Liver (tissue), 9 donors: ENCODE measurements around the gene TMPRSS9. TPM values are rescaled to one million over a fixed set of nuclear protein-coding genes. Genes with fewer than 3 reads are reported as not detected.

Experiments used
- DNase-seq: peaks from one replicate; pipeline ENCODE4 v3.0.0-alpha.2; 2017; ENCODE audit warnings: low spot score
- H3K27ac ChIP-seq, 2 donors: one replicate each; pipeline ENCODE4 v1.7.0; 2013; ENCODE audit warnings: inconsistent platforms in 2 of 2, low read length in 2 of 2, control low read depth in 1 of 2, low read depth in 1 of 2, mild to moderate bottlenecking in 1 of 2
- H3K27me3 ChIP-seq, 4 donors: one replicate each; pipeline versions ENCODE4 v1.6.1 to v1.7.0; 2013; ENCODE audit warnings: low read length in 3 of 4, inconsistent platforms in 1 of 4, mild to moderate bottlenecking in 1 of 4, moderate library complexity in 1 of 4; ENCODE audit not compliant: control insufficient read depth in 4 of 4, insufficient read depth in 4 of 4
- H3K36me3 ChIP-seq, 4 donors: one replicate each; pipeline versions ENCODE4 v1.6.1 to v1.7.0; 2013; ENCODE audit warnings: low read length in 3 of 4, mild to moderate bottlenecking in 3 of 4, low read depth in 1 of 4, moderate library complexity in 1 of 4; ENCODE audit not compliant: control insufficient read depth in 4 of 4, insufficient read depth in 3 of 4
- H3K4me1 ChIP-seq, 4 donors: one replicate each; pipeline versions ENCODE4 v1.6.1 to v1.7.0; 2013; ENCODE audit warnings: low read length in 3 of 4, mild to moderate bottlenecking in 3 of 4, moderate library complexity in 1 of 4; ENCODE audit not compliant: control insufficient read depth in 4 of 4, insufficient read depth in 4 of 4
- H3K4me3 ChIP-seq, 3 donors: one replicate each; pipeline versions ENCODE4 v1.6.1 to v1.7.0; 2013; ENCODE audit warnings: low read length in 3 of 3, control low read depth in 1 of 3, low read depth in 1 of 3, mild to moderate bottlenecking in 1 of 3
- H3K9ac ChIP-seq, 2 donors: one replicate each; pipeline ENCODE4 v1.7.0; 2013; ENCODE audit warnings: low read length in 2 of 2, mild to moderate bottlenecking in 2 of 2, moderate library complexity in 2 of 2, control low read depth in 1 of 2, low read depth in 1 of 2
- H3K9me3 ChIP-seq, 4 donors: one replicate each; pipeline versions ENCODE4 v1.6.1 to v1.7.0; 2013; ENCODE audit warnings: low read length in 3 of 4; ENCODE audit not compliant: control insufficient read depth in 4 of 4
- EGR1 ChIP-seq, 2 donors: IDR thresholded peaks; 2 replicates each; pipeline ENCODE4 v1.6.1; 2016 to 2018; ENCODE audit warnings: antibody characterized with exemption in 2 of 2, low read depth in 2 of 2
- FOXA1 ChIP-seq: IDR thresholded peaks from 2 replicates; pipeline ENCODE4 v1.6.1; 2016; ENCODE audit warnings: antibody characterized with exemption
- FOXA2 ChIP-seq: IDR thresholded peaks from 2 replicates; pipeline ENCODE4 v1.6.1; 2016; ENCODE audit warnings: antibody characterized with exemption
- GABPA ChIP-seq, 2 donors: IDR thresholded peaks in 1 of 2; conservative IDR thresholded peaks in 1 of 2; 2 replicates each; pipeline ENCODE4 v1.6.1; 2016; ENCODE audit warnings: antibody characterized with exemption in 2 of 2, mild to moderate bottlenecking in 1 of 2, moderate library complexity in 1 of 2
- HNF4A ChIP-seq, 2 donors: conservative IDR thresholded peaks; 2 replicates each; pipeline ENCODE4 v1.6.1; 2016; ENCODE audit warnings: antibody characterized with exemption in 2 of 2, mild to moderate bottlenecking in 2 of 2
- HNF4G ChIP-seq: IDR thresholded peaks from 2 replicates; pipeline ENCODE4 v1.6.1; 2016; ENCODE audit warnings: antibody characterized with exemption
- NR2F2 ChIP-seq: IDR thresholded peaks from 2 replicates; pipeline ENCODE4 v1.6.1; 2016; ENCODE audit warnings: antibody characterized with exemption
- RAD21 ChIP-seq, 2 donors: IDR thresholded peaks; 2 replicates each; pipeline ENCODE4 v1.6.1; 2016; ENCODE audit warnings: antibody characterized with exemption in 2 of 2, mild to moderate bottlenecking in 2 of 2
- TAF1 ChIP-seq: conservative IDR thresholded peaks from 2 replicates; pipeline ENCODE4 v1.6.1; 2016; ENCODE audit warnings: antibody characterized with exemption, mild to moderate bottlenecking
- YY1 ChIP-seq: IDR thresholded peaks from 2 replicates; pipeline ENCODE4 v1.6.1; 2016; ENCODE audit warnings: antibody characterized with exemption, mild to moderate bottlenecking
- WGBS: extraction: QIAGEN DNeasy Blood & Tissue Kit; methylation state at CpG from one replicate; pipeline ENCODE4 v1.1.7; 2013; 5-methylcytosine and 5-hydroxymethylcytosine counted together
- polyA plus RNA-seq, 2 donors: library from polyadenylated mRNA; stranded (reverse) in 1 of 2; unstranded in 1 of 2; fragments of 200-250 nt in 1 of 2; fragments of >200 nt in 1 of 2; fragmentation: Nextera tagmentation in 1 of 2; extraction: Ambion mirVana in 1 of 2; gene quantifications; one replicate each; pipeline versions ENCODE4 v1.2.1 to v1.2.3, GENCODE V29; 2013 to 2015
- total RNA-seq, 2 donors: library from RNA; depleted of rRNA; stranded (reverse); fragments of >200 nt; gene quantifications; one replicate each; pipeline ENCODE4 v1.2.3, GENCODE V29; 2014
- TF ChIP-seq, protein P1 (sequence below): fragments of 150-350 bp; IDR thresholded peaks from 2 replicates; pipeline ENCODE4 v1.5.1; 2017; ENCODE audit warnings: improper control_type of control experiment, low read depth, low read length; ENCODE audit not compliant: missing input control
- TF ChIP-seq, protein P2 (sequence below): IDR thresholded peaks from 2 replicates; pipeline ENCODE4 v1.6.1; 2016; ENCODE audit warnings: antibody characterized with exemption
- TF ChIP-seq, protein P3 (sequence below): IDR thresholded peaks from 2 replicates; pipeline ENCODE4 v1.6.1; 2016; ENCODE audit warnings: antibody characterized with exemption, mild to moderate bottlenecking
- TF ChIP-seq, protein P4 (sequence below): IDR thresholded peaks from 2 replicates; pipeline ENCODE4 v1.6.1; 2016; ENCODE audit warnings: antibody characterized with exemption
- TF ChIP-seq, protein P5 (sequence below): IDR thresholded peaks from 2 replicates; pipeline ENCODE4 v1.6.1; 2016; ENCODE audit warnings: antibody characterized with exemption
- donor health status: healthy.
- donor health status: healthy.
- donor health status: healthy.
- donor health status: healthy.
- donor health status: healthy.

The TMPRSS9 gene
- total and polyA plus RNA-seq, 4 donors: 0.39 to 24.8 (median 1.5) TPM

DNA sequence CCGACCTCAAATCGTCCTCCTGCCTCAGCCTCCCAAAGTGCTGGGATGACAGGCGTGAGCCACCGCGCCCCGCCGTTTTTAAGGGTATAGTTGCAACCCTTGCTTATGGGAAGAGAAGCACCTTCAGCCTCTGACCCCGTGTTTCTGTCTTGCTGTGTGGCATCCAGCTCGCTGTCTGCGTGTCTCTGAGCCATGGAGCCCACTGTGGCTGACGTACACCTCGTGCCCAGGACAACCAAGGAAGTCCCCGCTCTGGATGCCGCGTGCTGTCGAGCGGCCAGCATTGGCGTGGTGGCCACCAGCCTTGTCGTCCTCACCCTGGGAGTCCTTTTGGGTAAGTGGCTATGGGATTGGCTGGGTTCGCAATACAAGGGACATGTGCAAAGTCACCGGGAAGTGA lies 29.5 kb downstream of the TMPRSS9 start:
- H3K9ac ChIP-seq: no peak overlapping the region
- peaks cover 0 to 3% (median 0%) of the 10 kb centered on the region in 4 donors for H3K4me1 ChIP-seq
- TF ChIP-seq, protein P1, sequence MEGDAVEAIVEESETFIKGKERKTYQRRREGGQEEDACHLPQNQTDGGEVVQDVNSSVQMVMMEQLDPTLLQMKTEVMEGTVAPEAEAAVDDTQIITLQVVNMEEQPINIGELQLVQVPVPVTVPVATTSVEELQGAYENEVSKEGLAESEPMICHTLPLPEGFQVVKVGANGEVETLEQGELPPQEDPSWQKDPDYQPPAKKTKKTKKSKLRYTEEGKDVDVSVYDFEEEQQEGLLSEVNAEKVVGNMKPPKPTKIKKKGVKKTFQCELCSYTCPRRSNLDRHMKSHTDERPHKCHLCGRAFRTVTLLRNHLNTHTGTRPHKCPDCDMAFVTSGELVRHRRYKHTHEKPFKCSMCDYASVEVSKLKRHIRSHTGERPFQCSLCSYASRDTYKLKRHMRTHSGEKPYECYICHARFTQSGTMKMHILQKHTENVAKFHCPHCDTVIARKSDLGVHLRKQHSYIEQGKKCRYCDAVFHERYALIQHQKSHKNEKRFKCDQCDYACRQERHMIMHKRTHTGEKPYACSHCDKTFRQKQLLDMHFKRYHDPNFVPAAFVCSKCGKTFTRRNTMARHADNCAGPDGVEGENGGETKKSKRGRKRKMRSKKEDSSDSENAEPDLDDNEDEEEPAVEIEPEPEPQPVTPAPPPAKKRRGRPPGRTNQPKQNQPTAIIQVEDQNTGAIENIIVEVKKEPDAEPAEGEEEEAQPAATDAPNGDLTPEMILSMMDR: no peak
- TF ChIP-seq, protein P2, sequence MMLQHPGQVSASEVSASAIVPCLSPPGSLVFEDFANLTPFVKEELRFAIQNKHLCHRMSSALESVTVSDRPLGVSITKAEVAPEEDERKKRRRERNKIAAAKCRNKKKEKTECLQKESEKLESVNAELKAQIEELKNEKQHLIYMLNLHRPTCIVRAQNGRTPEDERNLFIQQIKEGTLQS: no peak
- TF ChIP-seq NR2F2 (no peak), YY1 (no peak), HNF4A (conservative IDR thresholded peaks at IDR 0.05) (no peak), FOXA1 (no peak), RAD21 (IDR thresholded peaks at IDR 0.05) (no peak), EGR1 (IDR thresholded peaks at IDR 0.05; ENCODE audit: low read depth in 2 of 2) (no peak), HNF4G (no peak), FOXA2 (no peak), GABPA (IDR thresholded peaks at IDR 0.05 in 1 of 2, conservative IDR thresholded peaks at IDR 0.05 in 1 of 2) (no peak), TAF1 (no peak)
- TF ChIP-seq, protein P3, sequence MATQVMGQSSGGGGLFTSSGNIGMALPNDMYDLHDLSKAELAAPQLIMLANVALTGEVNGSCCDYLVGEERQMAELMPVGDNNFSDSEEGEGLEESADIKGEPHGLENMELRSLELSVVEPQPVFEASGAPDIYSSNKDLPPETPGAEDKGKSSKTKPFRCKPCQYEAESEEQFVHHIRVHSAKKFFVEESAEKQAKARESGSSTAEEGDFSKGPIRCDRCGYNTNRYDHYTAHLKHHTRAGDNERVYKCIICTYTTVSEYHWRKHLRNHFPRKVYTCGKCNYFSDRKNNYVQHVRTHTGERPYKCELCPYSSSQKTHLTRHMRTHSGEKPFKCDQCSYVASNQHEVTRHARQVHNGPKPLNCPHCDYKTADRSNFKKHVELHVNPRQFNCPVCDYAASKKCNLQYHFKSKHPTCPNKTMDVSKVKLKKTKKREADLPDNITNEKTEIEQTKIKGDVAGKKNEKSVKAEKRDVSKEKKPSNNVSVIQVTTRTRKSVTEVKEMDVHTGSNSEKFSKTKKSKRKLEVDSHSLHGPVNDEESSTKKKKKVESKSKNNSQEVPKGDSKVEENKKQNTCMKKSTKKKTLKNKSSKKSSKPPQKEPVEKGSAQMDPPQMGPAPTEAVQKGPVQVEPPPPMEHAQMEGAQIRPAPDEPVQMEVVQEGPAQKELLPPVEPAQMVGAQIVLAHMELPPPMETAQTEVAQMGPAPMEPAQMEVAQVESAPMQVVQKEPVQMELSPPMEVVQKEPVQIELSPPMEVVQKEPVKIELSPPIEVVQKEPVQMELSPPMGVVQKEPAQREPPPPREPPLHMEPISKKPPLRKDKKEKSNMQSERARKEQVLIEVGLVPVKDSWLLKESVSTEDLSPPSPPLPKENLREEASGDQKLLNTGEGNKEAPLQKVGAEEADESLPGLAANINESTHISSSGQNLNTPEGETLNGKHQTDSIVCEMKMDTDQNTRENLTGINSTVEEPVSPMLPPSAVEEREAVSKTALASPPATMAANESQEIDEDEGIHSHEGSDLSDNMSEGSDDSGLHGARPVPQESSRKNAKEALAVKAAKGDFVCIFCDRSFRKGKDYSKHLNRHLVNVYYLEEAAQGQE: no peak
- TF ChIP-seq, protein P4, sequence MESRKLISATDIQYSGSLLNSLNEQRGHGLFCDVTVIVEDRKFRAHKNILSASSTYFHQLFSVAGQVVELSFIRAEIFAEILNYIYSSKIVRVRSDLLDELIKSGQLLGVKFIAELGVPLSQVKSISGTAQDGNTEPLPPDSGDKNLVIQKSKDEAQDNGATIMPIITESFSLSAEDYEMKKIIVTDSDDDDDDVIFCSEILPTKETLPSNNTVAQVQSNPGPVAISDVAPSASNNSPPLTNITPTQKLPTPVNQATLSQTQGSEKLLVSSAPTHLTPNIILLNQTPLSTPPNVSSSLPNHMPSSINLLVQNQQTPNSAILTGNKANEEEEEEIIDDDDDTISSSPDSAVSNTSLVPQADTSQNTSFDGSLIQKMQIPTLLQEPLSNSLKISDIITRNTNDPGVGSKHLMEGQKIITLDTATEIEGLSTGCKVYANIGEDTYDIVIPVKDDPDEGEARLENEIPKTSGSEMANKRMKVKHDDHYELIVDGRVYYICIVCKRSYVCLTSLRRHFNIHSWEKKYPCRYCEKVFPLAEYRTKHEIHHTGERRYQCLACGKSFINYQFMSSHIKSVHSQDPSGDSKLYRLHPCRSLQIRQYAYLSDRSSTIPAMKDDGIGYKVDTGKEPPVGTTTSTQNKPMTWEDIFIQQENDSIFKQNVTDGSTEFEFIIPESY: no peak
- TF ChIP-seq, protein P5, sequence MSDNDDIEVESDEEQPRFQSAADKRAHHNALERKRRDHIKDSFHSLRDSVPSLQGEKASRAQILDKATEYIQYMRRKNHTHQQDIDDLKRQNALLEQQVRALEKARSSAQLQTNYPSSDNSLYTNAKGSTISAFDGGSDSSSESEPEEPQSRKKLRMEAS: no peak
- H3K36me3 ChIP-seq: no peaks in the 10 kb centered on the region
- H3K9me3 ChIP-seq: no peaks in the 10 kb centered on the region
- no peaks in the 10 kb centered on the region for H3K27me3 ChIP-seq
- H3K4me3 ChIP-seq: no peak overlapping the region
- DNase-seq: no peak
- H3K27ac ChIP-seq: no peak overlapping the region
- WGBS: 82% methylated on average over 20 of the region's 21 CpGs

DNA sequence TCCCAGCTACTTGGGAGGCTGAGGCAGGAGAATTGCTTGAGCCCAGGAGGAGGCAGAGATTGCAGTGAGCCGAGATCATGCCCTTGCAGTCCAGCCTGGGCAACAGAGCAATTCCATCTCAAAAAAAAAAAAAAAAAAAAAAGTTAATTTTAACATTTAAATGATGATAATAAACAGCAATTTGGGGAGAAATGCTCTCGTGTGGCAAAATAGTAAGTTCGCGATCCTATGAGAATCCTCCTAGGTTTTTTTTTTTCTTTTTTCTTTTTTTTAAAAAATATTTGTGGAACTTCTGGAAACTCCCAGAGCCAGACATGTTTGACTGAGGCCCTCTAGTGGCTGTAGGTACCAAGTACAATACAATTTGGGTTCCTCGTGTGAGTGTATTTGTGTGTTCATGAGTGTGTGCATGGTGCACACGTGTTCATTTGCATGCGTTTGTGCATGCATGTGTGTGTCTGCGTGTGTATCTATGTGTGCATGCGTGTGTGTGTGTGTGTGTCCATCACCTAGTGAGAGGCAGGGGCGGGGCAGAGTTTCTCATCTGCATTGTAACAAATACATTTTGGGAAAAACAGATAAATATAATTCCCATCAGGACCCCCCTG lies 31.2 kb downstream of the TMPRSS9 start:
- Histone ChIP-seq H3K4me1 (peaks cover under 1 to 14% (median 6%) of the 10 kb centered on the region in 4 donors), H3K27me3 (no peaks in the 10 kb centered on the region), H3K9me3 (no peaks in the 10 kb centered on the region), H3K27ac (no peak overlapping the region), H3K36me3 (no peaks in the 10 kb centered on the region), H3K9ac (no peak overlapping the region), H3K4me3 (no peak overlapping the region)
- DNase-seq: no peak
- TF ChIP-seq, protein P1: peak; percentile 75
- TF ChIP-seq YY1: no peak
- TF ChIP-seq RAD21 (IDR thresholded peaks at IDR 0.05): peak; percentile 79 to 84
- WGBS: 5% methylated on average over 10 of the region's 10 CpGs
